ENCODE data around the gene AP2A2.

Gene AP2A2

GRCh38 chr11:1029654-1030053 lies 104.0 kb downstream of the AP2A2 start:
- no peak for DNase-seq (ENCODE audit: low spot score)

- no peak for DNase-seq (ENCODE audit: low spot score)
These were observed 104.4 kb downstream of the AP2A2 start for GRCh38 chr11:1030086-1030485.

DNA sequence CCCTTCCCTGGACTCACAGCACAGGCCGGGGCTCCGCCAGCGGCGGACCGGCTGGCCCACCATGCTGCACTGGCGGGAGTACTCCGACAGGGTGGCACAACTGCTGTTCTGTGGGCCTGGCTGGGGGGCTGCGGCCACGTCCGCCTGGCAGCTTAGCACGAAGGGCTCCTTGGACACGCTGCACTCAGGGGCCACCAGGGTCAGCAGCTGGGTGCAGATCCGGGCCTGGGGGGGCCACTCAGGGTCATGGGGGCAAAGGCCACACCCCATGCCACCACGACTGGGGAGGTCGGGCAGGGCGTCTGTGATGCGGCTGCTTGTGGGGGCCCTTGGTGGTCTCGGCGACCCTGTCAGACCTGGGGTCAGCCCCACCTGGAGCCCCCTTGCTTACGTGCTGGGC lies 104.9 kb downstream of the AP2A2 start:
- no peak for DNase-seq (ENCODE audit: low spot score)

DNA sequence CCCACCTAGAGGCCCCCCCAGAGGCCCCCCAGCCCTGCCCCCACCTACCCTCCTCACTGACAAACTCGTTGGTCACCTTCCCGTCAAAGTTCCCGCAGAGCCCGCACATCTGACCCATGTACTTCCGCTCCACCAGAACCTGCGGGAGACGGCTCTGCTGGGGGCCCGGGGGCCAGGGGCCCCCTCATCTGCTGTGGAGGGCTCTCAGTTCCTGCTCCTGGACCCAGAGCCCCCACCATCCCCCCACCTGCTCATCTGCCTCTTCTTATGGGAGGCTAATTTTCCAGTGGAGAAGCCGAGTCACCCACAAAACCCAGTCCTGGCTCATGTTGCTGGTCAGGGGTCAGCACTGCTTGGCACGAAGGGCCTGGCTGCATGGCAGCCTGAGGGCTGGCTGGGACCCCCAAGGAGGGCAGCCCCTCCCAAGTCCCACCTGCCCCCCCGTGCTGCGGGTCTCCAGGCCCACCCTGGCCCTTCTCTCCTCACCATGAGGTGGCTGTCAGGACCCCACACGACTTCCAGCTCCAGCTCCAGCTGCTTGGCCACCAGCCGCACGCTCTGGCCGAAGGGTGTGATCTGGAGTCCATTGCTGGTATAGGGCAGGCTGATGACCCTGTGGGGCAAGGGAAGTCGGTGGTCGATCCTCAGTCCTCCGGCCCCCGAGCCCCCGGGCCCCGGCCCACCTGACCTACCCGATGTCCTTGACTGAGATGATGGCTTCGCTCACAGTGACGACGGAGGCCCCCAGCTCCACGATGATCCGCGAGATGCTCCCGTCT lies 105.6 kb downstream of the AP2A2 start:
- no peak for DNase-seq (ENCODE audit: low spot score)

- DNase-seq (ENCODE audit: low spot score), result no peak
These were observed 106.7 kb downstream of the AP2A2 start for GRCh38 chr11:1032310-1032891.

DNA sequence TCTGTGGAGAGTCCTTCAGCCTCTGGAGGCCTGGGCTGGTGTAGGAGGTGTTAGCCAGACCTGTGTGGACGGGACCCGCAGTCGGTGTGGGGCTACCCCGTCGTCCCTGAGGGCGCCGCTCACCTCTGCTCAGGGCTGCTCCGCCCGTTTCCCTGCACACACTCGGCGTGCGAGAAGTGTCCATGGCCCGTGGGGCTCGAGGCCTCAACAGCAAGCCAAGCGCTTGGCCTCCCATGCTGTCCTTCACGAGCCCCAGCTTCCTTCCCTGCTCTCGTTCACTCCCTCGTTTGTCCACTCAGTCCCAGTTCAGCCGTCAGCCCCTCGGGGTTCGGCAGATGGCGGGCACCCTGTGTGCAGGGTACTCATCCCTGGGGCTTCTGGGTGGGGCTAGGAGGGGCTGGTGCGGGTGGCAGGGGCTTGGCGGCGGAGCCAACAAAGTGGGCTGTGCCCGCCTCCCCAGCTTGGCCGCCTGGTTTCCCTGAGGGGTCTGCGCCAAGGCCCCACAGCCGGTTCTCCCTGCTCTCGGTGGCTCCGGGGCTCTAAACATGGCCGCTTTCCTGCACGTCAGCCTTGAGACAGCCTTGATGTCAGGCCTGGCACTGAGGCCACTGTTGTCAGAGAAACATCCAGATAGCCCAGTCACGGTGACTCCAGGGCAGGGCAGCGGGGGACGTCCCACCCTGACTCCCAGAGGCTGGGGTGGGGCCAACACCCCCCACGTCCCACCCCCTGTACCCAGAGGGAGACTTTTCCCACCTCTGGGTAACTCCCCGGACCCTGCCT lies 107.5 kb downstream of the AP2A2 start:
- no peak for DNase-seq (ENCODE audit: low spot score)

GRCh38 chr11:1034001-1034400 lies 108.3 kb downstream of the AP2A2 start:
- no peak for DNase-seq (ENCODE audit: low spot score)

DNA sequence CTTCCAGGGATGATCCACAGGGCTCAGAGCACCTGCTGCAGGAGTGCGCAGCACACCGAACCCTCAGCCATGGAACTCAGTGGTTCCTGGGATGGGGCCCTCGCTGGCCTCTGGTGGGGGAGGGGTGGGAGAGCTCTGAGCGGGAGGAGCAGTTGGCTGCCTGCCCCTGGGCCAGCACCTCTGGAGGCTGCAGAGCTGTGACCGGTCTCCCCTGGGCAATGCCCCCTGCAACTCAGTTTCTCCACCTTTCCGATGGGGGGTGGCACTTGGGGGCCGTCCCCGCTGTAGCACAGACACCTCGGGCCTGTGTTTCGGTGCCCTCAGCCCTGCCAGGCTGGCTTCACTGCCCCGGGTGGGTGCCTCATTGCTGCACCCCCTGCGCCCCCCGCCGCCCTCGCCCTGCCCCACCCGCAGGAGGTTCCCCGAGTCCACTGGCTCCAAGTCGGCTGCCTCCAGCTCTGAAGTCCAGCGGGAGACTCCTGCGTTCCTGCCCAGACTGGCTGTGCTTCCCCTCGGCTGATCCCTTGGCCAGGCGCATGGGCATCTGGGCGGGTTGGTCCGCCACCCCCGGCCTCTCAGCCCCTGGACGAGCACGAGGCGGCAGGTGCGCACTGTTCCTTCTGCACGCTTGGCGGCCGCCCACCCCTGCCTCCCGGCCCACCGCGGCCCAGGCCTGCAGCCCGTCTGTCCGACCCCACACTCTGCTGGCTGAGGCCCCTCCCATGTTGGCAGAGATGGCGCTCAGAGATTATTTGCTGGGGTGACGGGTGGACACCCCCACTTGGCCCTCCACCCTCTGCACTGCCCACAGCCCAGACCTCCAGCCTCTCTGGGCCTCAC lies 109.0 kb downstream of the AP2A2 start:
- no peak for DNase-seq (ENCODE audit: low spot score)

- no peak for DNase-seq (ENCODE audit: low spot score)
These were observed 110.1 kb downstream of the AP2A2 start for GRCh38 chr11:1035577-1036283.

DNA sequence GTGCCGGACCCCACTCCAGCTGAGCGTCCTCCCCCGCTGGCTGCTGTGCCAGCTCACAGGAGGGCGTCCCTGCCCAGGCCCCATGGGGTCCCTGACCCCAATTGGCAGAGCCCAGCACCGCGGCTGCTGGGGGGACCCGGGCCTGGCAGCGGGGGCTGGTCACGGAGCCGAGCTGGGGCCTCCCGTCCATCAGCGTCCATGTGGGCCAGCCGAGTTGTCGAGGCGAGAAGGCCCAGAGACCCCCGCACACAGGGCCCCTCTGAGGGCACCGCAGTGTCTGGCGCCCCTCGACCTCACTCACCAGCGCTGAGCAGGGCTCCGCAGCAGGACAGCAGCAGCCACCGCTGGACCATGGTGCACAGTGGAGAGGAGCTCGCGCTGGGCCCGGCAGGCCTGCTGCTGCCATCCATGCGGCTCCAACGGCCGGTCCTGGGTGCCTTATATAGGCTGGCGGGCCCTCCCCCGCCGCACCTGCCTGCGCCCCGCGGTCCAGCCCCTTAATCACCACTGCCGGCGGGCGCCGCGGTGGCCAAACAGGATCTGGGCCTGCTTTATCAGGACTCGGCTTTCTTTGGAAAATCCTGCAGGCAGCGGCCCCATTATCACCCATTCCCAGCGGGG lies 110.7 kb downstream of the AP2A2 start, which contains the start of gene MUC6:
Gene MUC6 (minus strand): TSS at position 416 of the 621 bp plus-strand sequence. CDS start 63 bp downstream, at position 353.
- DNase-seq (ENCODE audit: low spot score), result no peak

DNA sequence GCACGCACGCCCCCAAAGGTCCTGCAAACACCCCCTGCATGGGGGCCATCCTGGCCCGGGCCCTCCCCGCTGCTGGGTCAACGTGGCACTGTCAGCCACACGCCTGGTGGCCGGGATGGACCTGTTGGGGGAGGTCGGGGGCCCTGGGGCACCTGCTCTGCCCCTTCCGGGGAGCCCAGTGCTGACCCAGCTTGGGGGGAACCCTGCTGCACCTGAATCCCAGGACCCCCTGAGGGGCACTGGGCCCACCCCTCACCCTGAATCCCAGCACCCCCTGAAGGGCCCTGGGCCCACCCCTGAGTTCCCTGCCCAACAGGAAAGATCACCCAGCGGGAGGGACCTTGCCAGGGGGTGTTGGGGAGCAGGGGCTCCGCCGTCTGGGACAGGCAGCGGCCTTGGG lies 111.3 kb downstream of the AP2A2 start:
- no peak for DNase-seq (ENCODE audit: low spot score)

DNA sequence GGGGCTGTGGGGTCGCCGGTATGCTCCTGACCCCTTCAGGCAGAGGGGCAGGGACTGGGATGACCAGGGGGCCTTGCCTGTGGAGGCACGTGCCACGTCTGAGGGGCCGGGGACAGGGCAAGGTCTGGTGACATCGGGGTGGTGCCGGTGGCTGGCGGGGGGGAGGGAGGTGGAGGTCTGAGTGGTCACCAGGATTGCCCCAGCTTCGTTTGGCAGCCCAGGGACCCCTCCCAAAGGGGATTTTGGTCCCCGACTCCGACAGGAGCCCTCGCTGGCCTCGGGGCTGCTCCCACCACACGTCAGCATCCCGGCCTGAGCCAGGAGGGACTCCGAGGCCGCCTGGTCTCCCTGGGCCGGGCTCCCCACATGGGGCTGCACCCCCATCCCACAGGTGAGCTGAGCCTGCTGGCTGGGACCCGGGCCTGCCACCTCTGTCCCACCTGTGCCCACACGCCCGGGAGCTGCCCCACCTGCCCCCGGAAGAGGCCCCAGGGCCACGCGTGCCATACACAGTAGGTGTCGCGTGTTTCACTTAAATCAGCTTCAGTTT lies 111.9 kb downstream of the AP2A2 start:
- no peak for DNase-seq (ENCODE audit: low spot score)

- no peak for DNase-seq (ENCODE audit: low spot score)
These were observed 112.7 kb downstream of the AP2A2 start for GRCh38 chr11:1038361-1038760.

DNA sequence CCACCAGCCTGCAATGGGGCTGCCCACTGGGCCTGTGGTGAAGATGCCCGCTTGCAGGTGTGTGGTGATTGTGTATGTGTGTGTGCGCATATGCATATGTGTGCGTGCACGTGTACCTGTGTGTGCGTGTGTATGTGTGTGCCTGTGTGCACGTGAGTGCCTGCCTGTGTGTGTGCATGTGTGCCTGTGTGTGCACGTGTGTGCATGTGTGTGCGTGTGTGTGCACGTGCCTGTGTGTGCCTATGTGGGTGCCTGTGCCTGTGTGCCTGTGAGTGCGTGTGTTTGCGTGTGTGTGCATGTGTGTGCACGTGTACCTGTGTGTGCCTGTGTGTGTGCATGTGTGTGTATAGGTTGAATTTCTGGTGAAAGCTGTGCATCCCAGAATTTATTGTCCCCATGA lies 113.3 kb downstream of the AP2A2 start:
- no peak for DNase-seq (ENCODE audit: low spot score)

DNA sequence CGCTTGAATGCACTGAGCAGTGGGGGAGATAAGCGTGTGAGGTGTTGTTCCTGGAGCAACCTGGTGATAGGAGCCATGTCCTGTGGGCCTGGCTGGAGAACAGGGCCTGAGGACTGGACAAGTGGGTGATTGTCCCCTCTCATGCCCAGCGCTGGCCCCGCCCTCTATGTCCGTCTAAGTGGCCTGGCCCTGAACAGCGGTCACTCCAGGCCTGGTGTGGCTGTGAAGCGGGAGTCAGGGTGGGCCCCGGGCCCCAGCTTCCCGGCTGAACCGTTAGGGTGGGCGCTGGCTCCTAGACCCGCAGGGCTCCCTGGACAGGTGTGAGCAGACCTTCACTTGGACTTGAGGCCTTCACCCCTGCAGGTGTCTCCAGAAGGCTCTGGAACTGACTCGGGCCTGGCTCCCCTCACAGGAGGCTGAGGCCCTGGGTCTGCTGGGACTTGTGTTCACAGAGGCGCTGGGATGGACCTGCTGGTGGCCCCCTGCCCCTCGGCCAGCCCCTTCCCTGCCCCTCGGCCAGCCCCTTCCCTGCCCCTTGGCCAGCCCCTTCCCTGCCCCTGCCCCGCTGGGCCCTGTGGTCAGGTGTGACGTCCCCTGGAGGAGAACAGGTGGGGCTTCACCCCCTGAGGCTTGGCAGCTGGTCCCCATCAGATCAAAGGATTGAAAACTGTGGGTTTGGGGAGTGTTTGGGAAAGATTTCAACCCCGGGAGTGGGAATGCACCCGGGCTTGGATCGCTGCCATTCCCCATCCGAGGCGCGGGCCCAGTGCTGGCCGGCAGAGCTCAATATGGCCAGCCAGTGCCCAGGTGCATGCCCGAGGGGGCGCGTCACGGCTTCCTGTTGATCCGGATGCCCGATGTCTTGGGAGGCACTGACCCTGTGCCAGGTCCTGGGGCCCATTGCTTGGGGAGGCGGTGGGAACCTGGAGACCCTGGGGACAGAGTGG lies 114.1 kb downstream of the AP2A2 start:
- DNase-seq (ENCODE audit: low spot score), result no peak

- no peak for DNase-seq (ENCODE audit: low spot score)
These were observed 114.9 kb downstream of the AP2A2 start for GRCh38 chr11:1040428-1041148.

GRCh38 chr11:1041149-1041467 lies 115.4 kb downstream of the AP2A2 start:
- no peak for DNase-seq (ENCODE audit: low spot score)

GRCh38 chr11:1041471-1041870 lies 115.8 kb downstream of the AP2A2 start:
- DNase-seq (ENCODE audit: low spot score), result no peak

All from putamen (tissue), 1 donor.